ENCODE data around the gene ADD1. TPM values are rescaled to one million over a fixed set of nuclear protein-coding genes. Genes with fewer than 3 reads are reported as not detected.
"Not testable (repeated sequence)": the region's sequence is repeated elsewhere in the genome, so short reads cannot be mapped to it uniquely, and the experiment has no call there.

The ADD1 gene
- polyA plus RNA-seq, 1 donor: 163 TPM

- not testable (repeated sequence) for DNase-seq (ENCODE audit: low read depth)
Measured at GRCh38 chr4:2922453-2923101, 78.9 kb downstream of the ADD1 start.

- no peak for DNase-seq (ENCODE audit: low read depth)
Measured at GRCh38 chr4:2923141-2923551, 79.5 kb downstream of the ADD1 start.

DNA sequence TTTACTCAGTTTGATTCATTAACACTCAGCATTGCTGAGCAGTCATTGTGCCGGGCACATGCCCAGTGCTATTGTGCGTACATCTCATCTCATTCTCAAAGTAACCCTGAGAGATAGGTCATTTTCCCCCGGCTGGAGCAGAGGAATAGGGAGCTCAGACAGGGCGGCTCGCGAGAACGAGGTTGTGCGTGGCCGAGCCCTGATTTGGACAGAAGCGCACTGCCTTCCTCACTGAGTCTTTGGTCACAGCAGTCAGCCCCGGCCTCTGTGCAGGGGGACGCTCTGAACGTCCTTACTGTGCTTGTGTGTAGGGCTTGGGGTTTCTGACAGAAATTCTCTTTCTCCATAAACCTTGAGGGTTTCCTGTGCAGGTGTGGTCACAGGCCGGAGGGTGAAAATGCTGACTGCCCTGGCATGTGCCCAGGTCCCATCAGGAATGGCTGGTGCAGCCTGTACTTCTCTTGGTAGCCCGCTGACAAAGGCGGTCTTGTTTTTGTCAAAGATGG lies 80.1 kb downstream of the ADD1 start:
- no peak for DNase-seq (ENCODE audit: low read depth)

GRCh38 chr4:2924286-2924685 lies 80.6 kb downstream of the ADD1 start:
- no peak for DNase-seq (ENCODE audit: low read depth)

GRCh38 chr4:2924765-2925301 lies 81.2 kb downstream of the ADD1 start:
- no peak for DNase-seq (ENCODE audit: low read depth)

DNA sequence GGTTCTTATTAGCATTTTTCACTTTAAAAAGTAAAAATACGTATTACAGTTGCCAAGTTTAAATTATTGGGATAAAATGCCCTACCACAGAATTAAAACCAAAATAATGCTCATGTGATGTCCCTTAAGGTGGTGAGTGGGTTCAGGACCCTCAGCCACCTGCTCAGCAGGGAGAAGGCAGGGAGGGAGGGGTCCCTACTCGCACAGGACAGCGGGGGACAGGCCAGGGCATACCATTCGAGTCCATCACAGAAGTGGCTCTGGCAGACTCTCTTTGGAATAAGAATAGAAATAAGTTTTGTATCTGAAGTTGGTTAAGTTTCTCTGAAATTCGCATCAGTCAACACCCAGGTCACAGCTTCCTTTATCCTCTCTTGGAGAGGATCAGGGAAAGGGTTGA lies 81.9 kb downstream of the ADD1 start:
- no peak for DNase-seq (ENCODE audit: low read depth)

- DNase-seq (ENCODE audit: low read depth): no peak
Measured at GRCh38 chr4:2925931-2926860, 82.6 kb downstream of the ADD1 start.

GRCh38 chr4:2927016-2927695 lies 83.5 kb downstream of the ADD1 start:
- no peak for DNase-seq (ENCODE audit: low read depth)

DNA sequence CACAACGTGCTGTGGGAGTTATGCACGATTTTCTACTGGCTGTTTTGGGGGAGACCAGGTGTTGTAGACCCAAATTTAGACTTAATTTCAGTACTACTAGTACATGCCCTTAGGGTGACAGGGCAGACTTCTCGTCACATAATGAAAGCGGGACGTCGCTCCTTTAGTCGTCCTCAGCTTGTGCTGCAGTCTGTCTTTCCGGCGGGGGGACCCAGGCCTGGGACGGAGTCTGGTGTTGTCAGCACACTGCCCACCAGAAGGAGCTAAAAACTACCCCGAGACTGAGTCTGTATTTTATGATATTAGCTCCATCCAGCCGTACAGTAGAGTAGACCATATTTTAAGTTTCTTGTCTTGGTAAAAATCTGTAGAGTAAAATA lies 84.0 kb downstream of the ADD1 start:
- no peak for DNase-seq (ENCODE audit: low read depth)

DNA sequence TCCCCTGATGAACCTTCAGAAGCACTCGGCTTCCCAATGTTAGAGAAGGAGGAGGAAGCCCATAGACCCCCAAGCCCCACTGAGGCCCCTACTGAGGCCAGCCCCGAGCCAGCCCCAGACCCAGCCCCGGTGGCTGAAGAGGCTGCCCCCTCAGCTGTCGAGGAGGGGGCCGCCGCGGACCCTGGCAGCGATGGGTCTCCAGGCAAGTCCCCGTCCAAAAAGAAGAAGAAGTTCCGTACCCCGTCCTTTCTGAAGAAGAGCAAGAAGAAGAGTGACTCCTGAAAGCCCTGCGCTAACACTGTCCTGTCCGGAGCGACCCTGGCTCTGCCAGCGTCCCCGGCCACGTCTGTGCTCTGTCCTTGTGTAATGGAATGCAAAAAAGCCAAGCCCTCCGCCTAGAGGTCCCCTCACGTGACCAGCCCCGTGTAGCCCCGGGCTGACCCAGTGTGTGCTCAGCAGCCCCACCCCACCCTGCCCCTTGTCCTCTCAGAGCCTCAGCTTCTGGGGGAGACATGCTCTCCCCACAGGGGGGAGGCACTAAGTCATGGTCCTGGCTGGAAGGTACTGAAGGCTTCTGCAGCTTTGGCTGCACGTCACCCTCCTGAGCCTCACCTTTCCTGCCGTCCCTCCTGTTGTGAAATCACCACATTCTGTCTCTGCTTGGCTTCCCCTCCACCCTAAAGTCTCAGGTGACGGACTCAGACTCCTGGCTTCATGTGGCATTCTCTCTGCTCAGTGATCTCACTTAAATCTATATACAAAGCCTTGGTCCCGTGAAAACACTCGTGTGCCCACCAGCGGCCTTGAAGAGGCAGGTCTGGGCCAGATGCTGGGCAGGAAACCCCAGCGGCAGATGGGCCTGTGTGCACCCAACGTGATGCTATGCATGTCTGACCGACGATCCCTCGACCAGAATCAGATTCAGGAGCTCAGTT lies 84.9 kb downstream of the ADD1 start:
- no peak for DNase-seq (ENCODE audit: low read depth)

DNA sequence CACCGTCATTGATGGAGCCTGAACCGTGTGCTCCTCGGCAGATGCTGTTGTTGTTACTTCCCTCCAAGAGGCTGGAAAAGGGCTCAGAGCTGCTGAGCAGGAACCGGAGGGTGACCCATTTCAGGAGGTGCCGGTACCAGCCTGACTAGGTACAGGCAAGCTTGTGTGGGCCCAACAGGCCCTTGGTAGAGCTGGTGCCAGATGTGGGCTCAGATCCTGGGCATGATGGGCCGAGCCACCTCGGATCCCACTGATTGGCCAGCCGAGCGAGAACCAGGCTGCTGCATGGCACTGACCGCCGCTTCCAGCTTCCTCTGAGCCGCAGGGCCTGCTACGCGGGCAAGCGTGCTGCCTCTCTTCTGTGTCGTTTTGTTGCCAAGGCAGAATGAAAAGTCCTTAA lies 85.8 kb downstream of the ADD1 start:
- DNase-seq (ENCODE audit: low read depth): no peak

DNA sequence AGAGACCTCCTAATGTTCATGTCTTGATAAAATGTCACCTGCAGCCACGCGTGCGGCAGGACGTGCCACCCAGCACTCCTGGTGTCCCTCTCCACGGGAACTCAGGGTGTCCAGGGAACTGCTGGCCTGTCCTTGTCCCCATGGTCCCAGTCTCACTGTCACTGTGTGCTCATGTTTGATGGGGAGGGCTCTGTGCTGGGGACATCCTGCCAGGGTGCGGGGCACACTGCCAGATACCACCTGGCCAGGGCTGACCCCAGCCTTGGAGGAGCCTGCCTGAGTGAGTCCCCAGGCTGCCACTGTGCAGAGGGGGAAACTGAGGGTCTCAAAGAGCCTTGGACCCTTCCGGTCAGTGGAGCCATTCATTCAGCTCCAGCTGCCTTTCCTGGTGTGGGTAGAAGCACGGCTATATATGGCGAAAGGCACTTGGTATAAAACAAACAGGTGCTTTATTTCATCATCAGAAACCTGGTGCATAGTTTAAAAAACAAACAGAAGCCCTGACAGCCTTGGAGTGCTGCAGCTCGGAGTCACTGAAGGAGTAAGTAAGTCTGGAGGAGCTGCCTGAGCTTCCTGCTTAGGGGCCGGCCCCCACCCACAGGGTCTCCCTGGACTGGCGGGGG lies 86.6 kb downstream of the ADD1 start:
- DNase-seq (ENCODE audit: low read depth): no peak

GRCh38 chr4:2930758-2931511 lies 87.3 kb downstream of the ADD1 start:
- DNase-seq (ENCODE audit: low read depth): no peak

DNA sequence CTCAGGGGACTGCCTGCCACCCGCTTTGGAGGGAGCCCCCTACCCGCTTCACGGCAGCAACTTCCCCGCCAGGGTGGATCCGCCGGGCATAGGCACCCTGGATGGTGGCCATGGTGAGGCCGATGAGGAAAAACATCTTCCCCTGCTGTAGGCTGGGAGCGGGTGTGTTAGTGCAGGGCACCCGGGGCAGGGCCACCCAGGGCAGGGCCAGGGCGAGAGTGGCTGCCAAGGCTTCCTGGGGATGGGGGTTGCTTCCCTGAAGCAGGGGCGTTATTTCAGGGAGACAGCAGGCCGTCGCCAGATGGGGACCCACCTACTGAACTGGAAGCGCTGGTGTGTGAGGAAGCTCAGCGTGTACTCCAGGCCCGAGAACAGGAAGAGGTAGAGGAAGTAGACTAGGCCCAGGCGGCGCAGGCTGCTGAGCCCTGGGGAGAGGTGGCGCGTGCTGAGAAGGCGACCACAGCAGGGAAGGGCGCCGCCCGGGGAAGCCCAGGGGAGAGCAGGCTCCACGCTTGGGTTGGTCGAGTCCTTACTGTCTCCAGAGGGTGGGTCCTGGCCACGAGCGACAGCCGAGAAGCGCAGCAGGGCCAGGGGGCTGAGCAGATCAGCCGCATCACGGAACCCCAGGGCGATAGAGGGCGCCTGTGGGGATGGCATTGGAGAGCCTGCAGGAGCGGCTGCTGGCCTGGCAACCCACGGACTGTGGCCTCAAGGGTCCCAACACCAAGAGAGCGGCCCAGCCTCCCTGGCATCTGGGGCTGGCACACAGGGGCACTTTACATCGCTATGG lies 88.1 kb downstream of the ADD1 start:
- DNase-seq (ENCODE audit: low read depth): no peak

- no peak for DNase-seq (ENCODE audit: low read depth)
Measured at GRCh38 chr4:2932321-2932950, 88.8 kb downstream of the ADD1 start.

GRCh38 chr4:2932951-2933565 lies 89.4 kb downstream of the ADD1 start:
- DNase-seq (ENCODE audit: low read depth): no peak

GRCh38 chr4:2933566-2934076 lies 90.0 kb downstream of the ADD1 start:
- DNase-seq (ENCODE audit: low read depth): no peak

Data from forelimb muscle (tissue), 1 donor.